HepG2 (cell line): ENCODE results near the gene C5AR1. TPM values are rescaled to one million over a fixed set of nuclear protein-coding genes. Genes with fewer than 3 reads are reported as not detected.

Experiments
- KAT7 ChIP-seq: IDR thresholded peaks from 2 replicates; pipeline ENCODE4 v1.6.1; 2018; ENCODE audit warnings: borderline replicate concordance, missing compliant biosample characterization
- MXI1 ChIP-seq: IDR thresholded peaks from 3 replicates; pipeline ENCODE4 v1.6.1; 2012; ENCODE audit warnings: low read depth, low read length, inconsistent platforms, borderline replicate concordance
- RFX1 ChIP-seq: fragments of 450-650 bp; IDR thresholded peaks from 2 replicates; pipeline ENCODE4 v1.6.1; 2017
- SRSF1 ChIP-seq: fragments of 200-400 bp; formaldehyde crosslinking; optimal IDR thresholded peaks from 2 replicates; pipeline ENCODE3; 2017; ENCODE audit warnings: mild to moderate bottlenecking, low read depth, low read length, moderate library complexity
- TBL1XR1 ChIP-seq: fragments of 150-350 bp; IDR thresholded peaks from 2 replicates; pipeline ENCODE4 v1.6.1; 2014; ENCODE audit warnings: borderline replicate concordance, low read length; ENCODE audit not compliant: partially characterized antibody
- THAP7 ChIP-seq: sonication (generic); formaldehyde crosslinking; IDR thresholded peaks from 2 replicates; pipeline ENCODE4 v1.8.1; 2023; ENCODE audit warnings: mild to moderate bottlenecking, missing genetic modification reagents
- ZFP36L1 ChIP-seq: sonication (generic); formaldehyde crosslinking; IDR thresholded peaks from 2 replicates; pipeline ENCODE4 v1.8.0; 2022; ENCODE audit warnings: mild to moderate bottlenecking, missing genetic modification reagents, moderate library complexity
- ZFY ChIP-seq: sonication (generic); formaldehyde crosslinking; IDR thresholded peaks from 2 replicates; pipeline ENCODE4 v1.4.0; 2020; ENCODE audit warnings: missing genetic modification reagents
- ZNF468 ChIP-seq: sonication (generic); formaldehyde crosslinking; IDR thresholded peaks from 2 replicates; pipeline ENCODE4 v1.8.0; 2022; ENCODE audit warnings: mild to moderate bottlenecking, moderate library complexity, missing genetic modification reagents
- ZNF781 ChIP-seq: sonication (generic); formaldehyde crosslinking; IDR thresholded peaks from 2 replicates; pipeline ENCODE4 v1.5.1; 2020; ENCODE audit warnings: borderline replicate concordance, mild to moderate bottlenecking, missing genetic modification reagents; ENCODE audit errors: not compliant biosample characterization
- polyA plus RNA-seq, 8 experiments: library from polyadenylated mRNA; depleted of rRNA in 3 of 8; stranded (reverse) in 7 of 8; unstranded in 1 of 8; fragments of >200 nt; fragmentation: Illumina TruSeq in 4 of 8; extraction: Trizol in 4 of 8; gene quantifications; 2 replicates each; pipeline versions ENCODE4 v1.2.1 to v1.2.3, GENCODE V29; 2011 to 2016; ENCODE audit warnings: low read depth in 4 of 8, missing spikeins in 1 of 8, mixed read lengths in 1 of 8; ENCODE audit not compliant: insufficient read depth in 1 of 8
- total RNA-seq, 5 experiments: library from RNA; depleted of rRNA; stranded (reverse); fragments of >200 nt; fragmentation: Illumina TruSeq; extraction: Trizol; gene quantifications; 2 replicates each; pipeline ENCODE4 v1.2.3, GENCODE V29; 2016; ENCODE audit warnings: low read depth in 1 of 5
- TF ChIP-seq, protein P1 (sequence below): sonication (generic); formaldehyde crosslinking; conservative IDR thresholded peaks from 2 replicates; pipeline ENCODE4 v1.4.0; 2020; ENCODE audit warnings: mild to moderate bottlenecking, missing genetic modification reagents, moderate library complexity
- TF ChIP-seq, protein P2 (sequence below): sonication (generic); formaldehyde crosslinking; IDR thresholded peaks from 2 replicates; pipeline ENCODE4 v1.4.0; 2020; ENCODE audit warnings: missing genetic modification reagents, borderline replicate concordance
- TF ChIP-seq, protein P3 (sequence below): sonication (generic); formaldehyde crosslinking; IDR thresholded peaks from 2 replicates; pipeline ENCODE4 v1.4.0; 2020; ENCODE audit warnings: low read depth, mild to moderate bottlenecking, missing genetic modification reagents
- TF ChIP-seq, protein P4 (sequence below): sonication (generic); formaldehyde crosslinking; IDR thresholded peaks from 2 replicates; pipeline ENCODE4 v1.5.1; 2020; ENCODE audit warnings: mild to moderate bottlenecking, missing genetic modification reagents

C5AR1 gene
- total and polyA plus RNA-seq, 2 of the 13 experiments (the other 11 are each of a cell fraction or from before 2014, with no cell fraction given), result 0.07 to 1.6 TPM

- peak; percentile 66 for TF ChIP-seq TBL1XR1
- TF ChIP-seq MXI1, result peak; percentile 73; the same call in 1 of the 3 replicates
- no peak for TF ChIP-seq SRSF1
- TF ChIP-seq ZFP36L1 (CRISPR knock-in tag), result 0 out of 2 replicates have a peak, but pooled peaks have one; percentile 62
- TF ChIP-seq ZNF468 (CRISPR knock-in tag), result no peak
- TF ChIP-seq, protein P1, sequence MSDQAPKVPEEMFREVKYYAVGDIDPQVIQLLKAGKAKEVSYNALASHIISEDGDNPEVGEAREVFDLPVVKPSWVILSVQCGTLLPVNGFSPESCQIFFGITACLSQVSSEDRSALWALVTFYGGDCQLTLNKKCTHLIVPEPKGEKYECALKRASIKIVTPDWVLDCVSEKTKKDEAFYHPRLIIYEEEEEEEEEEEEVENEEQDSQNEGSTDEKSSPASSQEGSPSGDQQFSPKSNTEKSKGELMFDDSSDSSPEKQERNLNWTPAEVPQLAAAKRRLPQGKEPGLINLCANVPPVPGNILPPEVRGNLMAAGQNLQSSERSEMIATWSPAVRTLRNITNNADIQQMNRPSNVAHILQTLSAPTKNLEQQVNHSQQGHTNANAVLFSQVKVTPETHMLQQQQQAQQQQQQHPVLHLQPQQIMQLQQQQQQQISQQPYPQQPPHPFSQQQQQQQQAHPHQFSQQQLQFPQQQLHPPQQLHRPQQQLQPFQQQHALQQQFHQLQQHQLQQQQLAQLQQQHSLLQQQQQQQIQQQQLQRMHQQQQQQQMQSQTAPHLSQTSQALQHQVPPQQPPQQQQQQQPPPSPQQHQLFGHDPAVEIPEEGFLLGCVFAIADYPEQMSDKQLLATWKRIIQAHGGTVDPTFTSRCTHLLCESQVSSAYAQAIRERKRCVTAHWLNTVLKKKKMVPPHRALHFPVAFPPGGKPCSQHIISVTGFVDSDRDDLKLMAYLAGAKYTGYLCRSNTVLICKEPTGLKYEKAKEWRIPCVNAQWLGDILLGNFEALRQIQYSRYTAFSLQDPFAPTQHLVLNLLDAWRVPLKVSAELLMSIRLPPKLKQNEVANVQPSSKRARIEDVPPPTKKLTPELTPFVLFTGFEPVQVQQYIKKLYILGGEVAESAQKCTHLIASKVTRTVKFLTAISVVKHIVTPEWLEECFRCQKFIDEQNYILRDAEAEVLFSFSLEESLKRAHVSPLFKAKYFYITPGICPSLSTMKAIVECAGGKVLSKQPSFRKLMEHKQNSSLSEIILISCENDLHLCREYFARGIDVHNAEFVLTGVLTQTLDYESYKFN (CRISPR knock-in tag), result peak; percentile 98
- TF ChIP-seq, protein P2, sequence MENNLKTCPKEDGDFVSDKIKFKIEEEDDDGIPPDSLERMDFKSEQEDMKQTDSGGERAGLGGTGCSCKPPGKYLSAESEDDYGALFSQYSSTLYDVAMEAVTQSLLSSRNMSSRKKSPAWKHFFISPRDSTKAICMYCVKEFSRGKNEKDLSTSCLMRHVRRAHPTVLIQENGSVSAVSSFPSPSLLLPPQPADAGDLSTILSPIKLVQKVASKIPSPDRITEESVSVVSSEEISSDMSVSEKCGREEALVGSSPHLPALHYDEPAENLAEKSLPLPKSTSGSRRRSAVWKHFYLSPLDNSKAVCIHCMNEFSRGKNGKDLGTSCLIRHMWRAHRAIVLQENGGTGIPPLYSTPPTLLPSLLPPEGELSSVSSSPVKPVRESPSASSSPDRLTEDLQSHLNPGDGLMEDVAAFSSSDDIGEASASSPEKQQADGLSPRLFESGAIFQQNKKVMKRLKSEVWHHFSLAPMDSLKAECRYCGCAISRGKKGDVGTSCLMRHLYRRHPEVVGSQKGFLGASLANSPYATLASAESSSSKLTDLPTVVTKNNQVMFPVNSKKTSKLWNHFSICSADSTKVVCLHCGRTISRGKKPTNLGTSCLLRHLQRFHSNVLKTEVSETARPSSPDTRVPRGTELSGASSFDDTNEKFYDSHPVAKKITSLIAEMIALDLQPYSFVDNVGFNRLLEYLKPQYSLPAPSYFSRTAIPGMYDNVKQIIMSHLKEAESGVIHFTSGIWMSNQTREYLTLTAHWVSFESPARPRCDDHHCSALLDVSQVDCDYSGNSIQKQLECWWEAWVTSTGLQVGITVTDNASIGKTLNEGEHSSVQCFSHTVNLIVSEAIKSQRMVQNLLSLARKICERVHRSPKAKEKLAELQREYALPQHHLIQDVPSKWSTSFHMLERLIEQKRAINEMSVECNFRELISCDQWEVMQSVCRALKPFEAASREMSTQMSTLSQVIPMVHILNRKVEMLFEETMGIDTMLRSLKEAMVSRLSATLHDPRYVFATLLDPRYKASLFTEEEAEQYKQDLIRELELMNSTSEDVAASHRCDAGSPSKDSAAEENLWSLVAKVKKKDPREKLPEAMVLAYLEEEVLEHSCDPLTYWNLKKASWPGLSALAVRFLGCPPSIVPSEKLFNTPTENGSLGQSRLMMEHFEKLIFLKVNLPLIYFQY (CRISPR knock-in tag), result 0 out of 2 replicates have a peak, but pooled peaks have one; percentile 43
- no peak for TF ChIP-seq ZFY (CRISPR knock-in tag)
- TF ChIP-seq THAP7 (CRISPR knock-in tag), result no peak
- no peak for TF ChIP-seq KAT7
- no peak for TF ChIP-seq RFX1
- TF ChIP-seq, protein P3, sequence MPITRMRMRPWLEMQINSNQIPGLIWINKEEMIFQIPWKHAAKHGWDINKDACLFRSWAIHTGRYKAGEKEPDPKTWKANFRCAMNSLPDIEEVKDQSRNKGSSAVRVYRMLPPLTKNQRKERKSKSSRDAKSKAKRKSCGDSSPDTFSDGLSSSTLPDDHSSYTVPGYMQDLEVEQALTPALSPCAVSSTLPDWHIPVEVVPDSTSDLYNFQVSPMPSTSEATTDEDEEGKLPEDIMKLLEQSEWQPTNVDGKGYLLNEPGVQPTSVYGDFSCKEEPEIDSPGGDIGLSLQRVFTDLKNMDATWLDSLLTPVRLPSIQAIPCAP (CRISPR knock-in tag), result no peak
- no peak for TF ChIP-seq ZNF781 (CRISPR knock-in tag)
- TF ChIP-seq, protein P4, sequence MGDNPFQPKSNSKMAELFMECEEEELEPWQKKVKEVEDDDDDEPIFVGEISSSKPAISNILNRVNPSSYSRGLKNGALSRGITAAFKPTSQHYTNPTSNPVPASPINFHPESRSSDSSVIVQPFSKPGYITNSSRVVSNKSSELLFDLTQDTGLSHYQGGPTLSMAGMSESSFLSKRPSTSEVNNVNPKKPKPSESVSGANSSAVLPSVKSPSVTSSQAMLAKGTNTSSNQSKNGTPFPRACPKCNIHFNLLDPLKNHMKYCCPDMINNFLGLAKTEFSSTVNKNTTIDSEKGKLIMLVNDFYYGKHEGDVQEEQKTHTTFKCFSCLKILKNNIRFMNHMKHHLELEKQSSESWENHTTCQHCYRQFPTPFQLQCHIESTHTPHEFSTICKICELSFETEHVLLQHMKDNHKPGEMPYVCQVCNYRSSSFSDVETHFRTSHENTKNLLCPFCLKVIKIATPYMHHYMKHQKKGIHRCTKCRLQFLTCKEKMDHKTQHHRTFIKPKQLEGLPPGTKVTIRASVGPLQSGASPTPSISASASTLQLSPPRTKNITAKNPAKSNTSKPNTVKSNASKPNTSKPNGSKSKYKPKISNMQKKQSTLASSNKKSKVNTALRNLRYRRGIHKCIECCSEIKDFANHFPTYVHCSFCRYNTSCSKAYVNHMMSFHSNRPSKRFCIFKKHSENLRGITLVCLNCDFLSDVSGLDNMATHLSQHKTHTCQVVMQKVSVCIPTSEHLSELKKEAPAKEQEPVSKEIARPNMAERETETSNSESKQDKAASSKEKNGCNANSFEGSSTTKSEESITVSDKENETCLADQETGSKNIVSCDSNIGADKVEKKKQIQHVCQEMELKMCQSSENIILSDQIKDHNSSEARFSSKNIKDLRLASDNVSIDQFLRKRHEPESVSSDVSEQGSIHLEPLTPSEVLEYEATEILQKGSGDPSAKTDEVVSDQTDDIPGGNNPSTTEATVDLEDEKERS (CRISPR knock-in tag), result no peak
Observed at GRCh38 chr19:47315125-47315821, 5.6 kb downstream of the C5AR1 start (continued).
